Activated CD8-positive, alpha-beta memory T cell treated with anti-CD3 and anti-CD28 coated beads for 48 hours (primary cell): ENCODE data around the gene ABR.
"Not testable (repeated sequence)": the region's sequence is repeated elsewhere in the genome, so short reads cannot be mapped to it uniquely, and the experiment has no call there.

ENCODE experiments used
- DNase-seq, 3 experiments: peaks; one replicate each; pipeline ENCODE4 v3.0.0-alpha.2; 2020; ENCODE audit warnings: low read depth in 2 of 3, low spot score in 2 of 3

ABR gene

DNA sequence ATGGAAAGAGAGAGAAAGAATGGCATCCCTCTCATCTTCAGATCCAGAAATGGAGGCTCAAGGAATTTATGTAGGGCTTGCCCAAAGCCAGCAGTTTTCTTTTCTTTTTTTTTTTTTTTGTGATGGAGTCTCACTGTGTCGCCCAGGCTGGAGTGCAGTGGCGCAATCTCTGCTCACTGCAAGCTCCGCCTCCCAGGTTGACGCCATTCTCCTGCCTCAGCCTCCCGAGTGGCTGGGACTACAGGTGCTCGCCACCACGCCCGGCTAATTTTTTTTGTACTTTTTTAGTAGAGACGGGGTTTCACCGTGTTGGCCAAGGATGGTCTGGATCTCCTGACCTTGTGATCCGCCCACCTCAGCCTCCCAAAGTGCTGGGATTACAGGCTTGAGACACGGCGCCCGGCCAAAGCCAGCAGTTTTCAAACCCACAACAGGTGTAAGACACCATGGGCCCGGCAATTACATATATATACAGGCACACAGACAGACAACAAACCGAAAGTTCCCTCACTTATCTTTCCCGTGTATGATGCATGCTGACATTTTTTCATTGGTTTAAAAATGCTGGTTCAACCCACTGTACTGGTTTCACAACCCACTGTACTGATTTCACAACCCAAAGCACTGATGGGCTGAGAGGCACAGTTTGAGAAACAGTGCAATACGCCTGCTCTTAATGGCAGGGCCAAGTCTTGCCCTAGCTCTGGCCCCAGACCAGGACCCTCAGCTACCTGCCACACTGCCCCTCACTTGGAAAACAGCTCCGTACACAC, 81.6 kb downstream of the ABR start:
- not testable (repeated sequence) for DNase-seq

- DNase-seq, result no peak
Observed at GRCh38 chr17:1096215-1096614, 83.6 kb downstream of the ABR start.

DNA sequence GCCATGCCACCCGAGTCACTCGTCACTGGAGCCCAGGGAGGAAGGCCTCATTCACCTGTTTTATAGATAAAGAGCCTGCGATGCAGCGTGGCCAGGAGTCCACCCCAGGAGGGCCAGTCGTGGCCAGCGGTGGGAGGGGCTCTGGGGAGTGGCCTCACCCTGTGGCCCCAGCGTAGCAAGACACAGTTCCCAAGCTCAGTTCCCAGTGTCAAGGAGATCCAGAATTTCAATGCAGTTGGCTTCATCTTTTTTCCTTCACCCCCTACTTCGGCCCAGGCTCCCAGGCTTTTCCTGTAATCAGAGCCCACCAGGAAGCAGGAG, 84.0 kb downstream of the ABR start:
- DNase-seq, result no peak

DNA sequence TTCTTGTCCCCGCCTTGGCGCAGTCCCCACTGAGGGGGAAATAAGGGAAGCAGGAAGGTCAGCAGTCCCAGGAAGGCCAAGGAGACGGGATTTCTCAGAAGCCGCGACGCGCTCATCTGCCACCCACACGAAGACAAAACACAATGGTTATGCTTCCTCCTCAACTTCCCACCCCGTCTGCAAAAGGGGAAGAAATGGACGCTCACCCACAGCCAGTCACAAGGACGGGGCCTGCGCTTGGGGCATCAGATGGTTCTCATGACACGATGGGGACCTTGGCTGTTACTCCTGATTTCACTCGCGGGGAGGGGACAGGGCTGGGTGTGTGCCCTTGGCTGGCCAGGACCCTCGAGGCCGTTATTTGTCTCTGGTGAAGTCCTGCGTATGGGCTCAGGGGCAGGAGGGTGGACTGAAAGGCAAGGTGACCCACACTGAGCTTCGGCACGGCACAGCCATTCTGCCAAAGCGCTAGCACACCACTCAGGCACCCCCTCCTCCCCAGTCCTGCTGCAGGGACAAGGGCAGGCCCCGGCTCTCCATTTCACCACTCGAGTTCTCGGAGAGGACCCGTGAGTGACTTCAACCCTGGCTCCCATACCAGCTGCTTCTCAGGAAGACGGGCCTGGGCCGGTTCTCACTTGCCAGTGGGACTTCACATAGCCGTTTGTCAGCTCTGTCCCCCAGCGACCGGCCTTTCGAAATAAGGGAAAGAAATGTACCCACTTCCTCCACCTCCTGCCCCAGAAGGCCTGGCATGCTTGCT, 84.5 kb downstream of the ABR start:
- no peak for DNase-seq

DNA sequence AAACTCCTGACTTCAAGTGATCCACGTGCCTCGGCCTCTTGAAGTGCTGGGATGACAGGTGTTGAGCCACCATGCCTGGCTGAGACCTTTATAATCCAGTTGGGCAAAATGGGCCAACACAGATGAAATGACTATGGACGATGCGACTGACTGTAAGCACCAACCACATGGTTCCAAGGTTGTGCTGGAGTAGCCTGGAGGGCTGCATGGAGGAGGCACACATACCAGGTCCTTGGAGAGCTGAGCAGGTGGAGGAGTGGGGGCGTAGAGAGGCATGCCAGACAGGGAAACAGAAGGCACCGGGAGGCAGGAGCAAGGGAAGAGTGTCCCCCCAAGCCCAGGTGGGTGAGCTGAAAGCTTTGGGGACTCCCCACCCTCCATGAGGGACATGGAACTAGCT, 85.2 kb downstream of the ABR start:
- DNase-seq, result no peak

- no peak for DNase-seq
Observed at GRCh38 chr17:1091900-1092299, 87.9 kb downstream of the ABR start.

- DNase-seq, result no peak
Observed at GRCh38 chr17:1091190-1091534, 88.6 kb downstream of the ABR start.

DNA sequence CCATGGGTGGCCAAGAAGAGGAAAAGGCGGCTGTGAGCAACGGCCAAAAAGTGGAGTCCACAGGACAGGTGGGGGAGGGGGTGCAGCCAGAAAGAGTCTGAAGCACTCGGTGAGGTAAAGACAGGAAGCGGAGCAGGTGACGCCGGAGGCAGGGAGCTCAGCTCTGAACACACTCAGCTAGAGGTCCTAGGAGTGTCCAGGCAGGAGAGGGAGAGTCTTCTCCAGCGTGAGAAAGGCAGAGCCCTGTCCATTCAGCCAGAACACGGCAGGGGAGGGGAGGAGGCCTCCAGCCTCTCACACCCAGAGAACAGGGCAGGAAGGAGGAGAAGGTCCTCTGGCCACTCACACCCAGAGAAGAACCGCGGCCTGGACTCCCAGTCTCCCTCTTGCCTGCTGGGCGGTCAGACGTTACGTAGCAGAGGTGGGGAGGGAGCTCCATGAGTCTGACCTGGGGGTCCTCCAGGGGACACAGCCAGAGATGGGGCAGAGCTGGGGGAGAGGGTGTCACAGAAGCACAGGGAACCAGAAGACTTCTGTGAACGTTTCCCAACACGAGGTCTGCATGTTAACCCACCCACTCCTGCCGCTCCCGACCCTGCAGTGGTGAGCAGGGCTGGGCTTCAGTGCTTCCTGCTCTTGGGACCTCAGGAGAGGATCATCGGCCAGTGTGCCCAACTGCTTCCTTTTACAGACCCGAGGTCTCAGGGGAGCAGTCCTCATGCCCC, 89.2 kb downstream of the ABR start:
- DNase-seq, result no peak

DNA sequence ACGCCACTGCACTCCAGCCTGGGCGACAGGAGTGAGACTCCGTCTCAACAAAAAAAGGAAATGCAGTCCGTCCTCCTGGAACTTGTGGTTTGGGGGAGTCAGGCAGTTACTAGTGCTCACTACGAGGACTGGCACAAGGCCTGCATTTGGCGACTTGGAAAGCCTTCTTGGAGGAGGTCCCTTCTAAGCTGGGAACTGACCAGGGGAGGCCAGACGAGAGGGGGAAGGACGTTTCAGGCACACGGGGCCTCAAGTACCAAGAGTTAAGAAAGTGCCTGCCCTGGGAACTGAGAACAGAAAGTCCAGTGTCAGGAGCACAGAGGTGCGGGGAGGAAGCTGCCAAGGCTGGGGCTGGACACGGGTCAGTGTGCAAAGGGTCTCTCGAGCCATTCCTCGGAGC, 89.9 kb downstream of the ABR start:
- DNase-seq, result no peak

DNA sequence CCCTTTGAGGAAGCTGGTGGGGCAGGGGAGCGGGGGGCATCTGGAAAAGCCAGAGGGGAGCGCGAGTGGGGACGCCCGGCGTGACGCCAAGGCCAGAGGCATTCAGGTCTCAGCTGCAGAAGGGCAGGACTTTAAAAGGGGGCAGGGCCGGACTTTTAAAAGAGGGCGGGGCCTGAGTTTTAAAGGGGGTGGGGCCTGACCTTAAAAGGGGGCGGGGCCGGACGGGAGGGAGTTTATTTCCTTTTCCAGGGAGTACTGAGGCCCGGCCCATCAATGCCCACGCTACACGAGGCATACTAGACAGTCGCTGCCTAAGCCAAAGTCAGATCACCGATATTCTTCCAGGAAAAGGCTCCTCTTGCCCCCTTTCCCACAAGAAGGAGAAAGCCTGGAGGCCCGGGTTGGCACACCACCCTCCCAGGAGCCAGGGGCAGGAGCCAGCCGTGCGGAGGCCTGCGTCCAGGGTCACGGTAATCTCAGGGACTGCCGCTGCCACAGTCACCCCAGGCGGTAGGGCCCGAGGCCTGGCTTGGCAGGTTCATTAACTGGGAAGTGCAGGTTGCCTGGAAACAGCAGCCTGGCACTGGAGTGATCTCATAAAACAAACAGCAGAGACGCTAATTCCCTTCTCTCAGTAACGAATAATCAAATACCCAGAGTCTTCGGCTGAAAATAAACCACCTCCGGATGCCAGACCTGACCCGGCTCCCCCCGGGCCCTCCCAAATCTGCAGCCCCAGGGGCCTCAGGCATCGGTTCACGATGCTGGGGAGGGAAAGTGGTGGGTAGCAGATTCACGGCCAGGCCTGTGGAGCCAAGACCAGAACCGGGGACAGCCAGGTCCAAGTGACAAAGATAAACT, 92.2 kb downstream of the ABR start:
- DNase-seq, result no peak

- no peak for DNase-seq
Observed at GRCh38 chr17:1083451-1084187, 96.2 kb downstream of the ABR start.

GRCh38 chr17:1082579-1082978, 97.2 kb downstream of the ABR start:
- no peak for DNase-seq

- no peak for DNase-seq
Observed at GRCh38 chr17:1078831-1079561, 100.8 kb downstream of the ABR start.

DNA sequence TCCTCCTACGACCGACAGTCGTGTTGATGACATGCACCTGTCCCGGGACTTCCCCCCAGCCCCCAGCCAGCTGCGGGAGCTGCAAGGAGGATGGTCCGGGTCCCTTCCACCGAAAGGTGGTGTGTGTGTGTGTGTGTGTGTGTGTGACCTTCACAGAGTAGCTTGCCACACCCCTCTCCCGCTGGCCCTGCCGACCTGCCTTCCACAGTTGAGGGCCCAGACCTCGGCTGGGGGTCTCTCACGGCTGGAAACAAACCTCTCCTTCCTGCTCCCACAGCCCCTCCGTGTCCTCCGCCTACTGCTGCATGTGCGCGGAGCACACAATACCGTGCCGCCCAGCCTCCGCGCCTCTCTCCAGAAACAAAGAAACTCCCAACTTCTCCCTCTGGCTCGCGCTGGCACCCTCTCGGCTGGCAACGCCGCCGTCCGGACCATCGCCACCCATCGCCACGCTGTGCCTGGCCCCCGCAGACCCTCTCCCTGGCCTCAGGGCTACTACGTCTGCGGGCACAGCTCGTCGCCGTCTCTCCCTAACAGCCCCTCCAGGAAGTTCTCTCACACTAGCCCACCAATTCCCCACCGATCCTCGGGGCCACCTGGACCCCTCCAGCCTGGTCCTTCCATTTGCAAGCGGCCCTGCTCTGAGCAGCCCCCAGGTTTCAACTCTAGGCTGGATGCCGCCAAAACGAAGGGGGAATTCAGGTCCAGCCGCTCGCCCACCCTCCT, 101.6 kb downstream of the ABR start:
- DNase-seq, result no peak

DNA sequence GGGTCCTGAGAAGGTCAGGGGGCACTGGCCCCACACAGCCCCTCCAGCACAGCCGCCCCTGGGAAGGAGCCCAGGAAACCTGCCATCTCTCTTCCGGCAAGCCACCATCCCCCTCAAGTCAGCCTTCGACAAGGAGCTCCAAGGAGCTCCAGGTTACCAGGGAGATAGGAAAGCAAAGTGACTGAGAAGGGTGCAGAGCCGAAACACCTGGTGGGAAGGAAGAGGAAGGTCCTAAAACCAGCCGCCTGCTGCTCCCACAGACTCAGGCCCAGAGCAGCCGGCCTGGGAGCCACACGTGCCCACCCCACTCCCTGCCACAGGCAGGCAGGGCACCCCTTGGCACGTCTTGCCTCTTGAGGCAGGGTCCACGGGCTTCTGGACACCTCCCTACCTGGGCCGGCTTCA, 102.2 kb downstream of the ABR start:
- DNase-seq, result no peak

- DNase-seq, result no peak
Observed at GRCh38 chr17:1076982-1077302, 102.8 kb downstream of the ABR start.

- no peak for DNase-seq
Observed at GRCh38 chr17:1076299-1076981, 103.3 kb downstream of the ABR start.

DNA sequence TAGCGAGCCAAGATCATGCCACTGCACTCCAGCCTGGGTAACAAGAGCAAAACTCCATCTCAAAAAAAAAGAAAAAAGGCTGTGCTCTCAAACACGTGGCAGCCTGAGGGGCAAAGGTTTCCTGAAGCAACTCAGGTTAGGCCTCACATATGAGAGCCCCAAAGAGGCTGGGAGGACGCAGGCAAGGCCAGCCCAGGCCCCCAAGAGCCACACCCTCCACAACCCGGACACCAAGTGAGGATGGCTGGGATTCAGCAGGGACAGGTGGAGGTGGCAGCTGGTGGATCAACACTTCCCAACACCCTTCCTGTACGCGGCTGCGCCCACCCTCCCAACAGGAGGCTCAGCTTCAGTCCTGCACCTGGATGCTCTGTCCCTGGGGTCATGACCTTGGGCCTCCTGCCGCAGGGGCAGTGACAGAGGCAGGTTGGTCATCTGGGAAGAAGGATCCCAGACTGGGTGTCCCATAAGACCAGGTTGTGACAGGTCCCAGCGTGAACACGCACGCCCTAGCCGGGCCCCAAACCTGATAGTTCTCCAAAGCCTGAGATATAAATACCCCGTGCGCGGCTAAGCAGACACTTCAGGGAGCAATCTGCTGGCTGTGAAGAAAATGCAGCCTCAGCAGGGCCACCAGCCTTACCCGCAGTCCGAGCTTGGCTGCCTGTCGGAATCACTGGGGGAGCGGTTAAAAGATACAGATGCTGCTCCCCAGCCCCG, 104.7 kb downstream of the ABR start:
- DNase-seq, result no peak
